GM13976 (cell line): Measurements from ENCODE around the gene PDX1.

ENCODE experiments used
- DNase-seq: peaks from one replicate; pipeline ENCODE4 v3.0.0; 2012; ENCODE audit warnings: low spot score
- in situ Hi-C: fragments of 300-500 bp; cut with MboI; formaldehyde crosslinking; loops from one replicate; pipeline ENCODE4 v1.12.0; 2022; ENCODE audit warnings: low sequenced_read_pairs, mixed read lengths, inconsistent platforms; ENCODE audit not compliant: unreplicated experiment
- TF ChIP-seq, protein P1 (sequence below): IDR thresholded peaks from 2 replicates; pipeline ENCODE4 v1.5.1; 2012; ENCODE audit warnings: borderline replicate concordance, mild to moderate bottlenecking; ENCODE audit not compliant: insufficient read depth; ENCODE audit errors: extremely low read depth, missing control alignments, control extremely low read depth

The PDX1 gene

DNA sequence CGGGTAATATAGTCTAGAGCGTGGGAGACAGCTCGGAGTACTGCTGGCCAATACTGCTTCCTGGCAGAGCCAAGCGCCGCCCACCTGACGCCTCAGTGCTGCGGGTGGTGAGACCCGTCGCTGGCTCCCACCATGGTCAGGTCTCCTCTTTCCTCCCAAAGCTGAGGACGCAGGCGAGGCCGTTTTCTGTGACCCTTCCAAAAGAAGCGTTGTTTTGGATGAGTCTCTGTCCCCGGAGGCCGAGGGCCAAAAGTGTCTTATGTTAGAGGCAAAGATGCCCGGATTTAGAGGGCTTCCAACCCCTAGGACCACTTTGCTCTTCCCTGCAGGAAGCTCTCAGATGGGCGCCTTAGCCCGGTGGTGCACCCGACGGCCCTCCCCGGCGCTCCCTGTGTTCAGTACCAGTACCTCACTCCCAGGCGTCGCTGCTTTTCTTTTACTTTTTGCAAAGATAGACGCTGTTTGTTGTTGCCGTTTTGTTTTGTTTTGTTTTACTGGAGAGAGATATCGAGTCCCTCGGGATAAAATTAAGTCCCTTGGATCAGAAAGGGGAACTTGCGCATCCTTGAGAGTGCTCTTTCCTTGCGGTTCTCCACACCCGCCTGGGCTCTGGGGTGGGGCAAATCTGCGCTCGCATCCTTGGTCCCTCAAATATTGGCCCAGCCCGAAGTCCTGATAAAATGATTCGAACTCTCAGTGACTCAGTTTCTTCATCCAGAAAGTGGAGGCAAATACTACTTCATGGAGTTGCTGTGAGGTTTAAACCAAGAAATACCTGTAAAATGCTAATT lies 7.0 kb downstream of the PDX1 start:
- TF ChIP-seq, protein P1, sequence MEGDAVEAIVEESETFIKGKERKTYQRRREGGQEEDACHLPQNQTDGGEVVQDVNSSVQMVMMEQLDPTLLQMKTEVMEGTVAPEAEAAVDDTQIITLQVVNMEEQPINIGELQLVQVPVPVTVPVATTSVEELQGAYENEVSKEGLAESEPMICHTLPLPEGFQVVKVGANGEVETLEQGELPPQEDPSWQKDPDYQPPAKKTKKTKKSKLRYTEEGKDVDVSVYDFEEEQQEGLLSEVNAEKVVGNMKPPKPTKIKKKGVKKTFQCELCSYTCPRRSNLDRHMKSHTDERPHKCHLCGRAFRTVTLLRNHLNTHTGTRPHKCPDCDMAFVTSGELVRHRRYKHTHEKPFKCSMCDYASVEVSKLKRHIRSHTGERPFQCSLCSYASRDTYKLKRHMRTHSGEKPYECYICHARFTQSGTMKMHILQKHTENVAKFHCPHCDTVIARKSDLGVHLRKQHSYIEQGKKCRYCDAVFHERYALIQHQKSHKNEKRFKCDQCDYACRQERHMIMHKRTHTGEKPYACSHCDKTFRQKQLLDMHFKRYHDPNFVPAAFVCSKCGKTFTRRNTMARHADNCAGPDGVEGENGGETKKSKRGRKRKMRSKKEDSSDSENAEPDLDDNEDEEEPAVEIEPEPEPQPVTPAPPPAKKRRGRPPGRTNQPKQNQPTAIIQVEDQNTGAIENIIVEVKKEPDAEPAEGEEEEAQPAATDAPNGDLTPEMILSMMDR: no peak
- DNase-seq: peak; percentile 24
- in situ Hi-C loops: no loop called here

DNA sequence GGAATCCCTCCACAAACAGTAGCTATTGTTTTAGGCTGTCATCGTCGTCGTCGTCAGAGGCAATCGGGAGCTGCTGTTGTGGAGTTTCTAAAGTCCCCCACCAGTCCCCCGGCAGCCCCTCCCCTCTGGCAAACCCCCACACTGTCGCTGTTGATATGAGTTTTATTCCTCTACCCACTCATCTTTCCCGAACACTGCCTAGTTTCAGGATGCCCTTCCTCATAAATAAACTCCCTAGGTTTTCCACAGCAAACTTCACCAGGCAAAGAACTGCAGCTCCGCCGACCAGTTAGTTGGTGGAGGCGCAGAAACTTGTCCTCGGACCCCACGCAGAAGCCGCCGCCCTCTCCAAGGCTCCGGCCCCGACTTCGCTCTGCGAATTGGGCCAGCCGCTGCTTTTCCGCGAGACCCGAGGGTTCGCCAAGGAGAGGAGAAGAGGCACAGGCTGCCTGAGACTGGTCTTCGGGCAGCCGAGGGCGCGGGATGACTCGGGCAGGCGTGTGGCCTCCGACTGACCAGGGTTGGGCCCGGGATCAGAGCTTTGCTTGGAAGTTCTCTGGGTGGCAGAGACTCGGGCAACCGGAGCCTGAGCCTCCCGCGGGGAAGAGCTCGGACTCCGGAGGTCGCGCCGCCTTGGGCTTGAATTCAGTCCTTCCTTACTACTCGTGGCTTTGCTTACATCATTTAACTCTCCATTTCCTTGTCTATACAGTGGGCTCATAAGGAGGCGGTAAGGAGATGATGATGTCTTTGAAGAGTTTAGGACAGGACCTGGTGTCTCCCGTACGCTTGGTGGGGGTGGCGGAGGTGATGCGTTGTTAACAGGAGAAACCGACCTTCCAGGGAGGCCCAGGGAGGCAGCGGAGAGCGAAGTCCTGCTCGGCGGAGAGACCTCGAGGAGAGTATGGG lies 7.9 kb downstream of the PDX1 start:
- in situ Hi-C loops: no loop called here
- TF ChIP-seq, protein P1: no peak
- peak; percentile 38 for DNase-seq

DNA sequence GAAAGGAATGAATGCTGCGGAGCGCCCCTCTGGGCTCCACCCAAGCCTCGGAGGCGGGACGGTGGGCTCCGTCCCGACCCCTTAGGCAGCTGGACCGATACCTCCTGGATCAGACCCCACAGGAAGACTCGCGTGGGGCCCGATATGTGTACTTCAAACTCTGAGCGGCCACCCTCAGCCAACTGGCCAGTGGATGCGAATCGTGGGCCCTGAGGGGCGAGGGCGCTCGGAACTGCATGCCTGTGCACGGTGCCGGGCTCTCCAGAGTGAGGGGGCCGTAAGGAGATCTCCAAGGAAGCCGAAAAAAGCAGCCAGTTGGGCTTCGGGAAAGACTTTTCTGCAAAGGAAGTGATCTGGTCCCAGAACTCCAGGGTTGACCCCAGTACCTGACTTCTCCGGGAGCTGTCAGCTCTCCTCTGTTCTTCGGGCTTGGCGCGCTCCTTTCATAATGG lies 8.6 kb downstream of the PDX1 start:
- TF ChIP-seq, protein P1: no peak
- in situ Hi-C loops: no loop called here
- DNase-seq: peak; percentile 32

DNA sequence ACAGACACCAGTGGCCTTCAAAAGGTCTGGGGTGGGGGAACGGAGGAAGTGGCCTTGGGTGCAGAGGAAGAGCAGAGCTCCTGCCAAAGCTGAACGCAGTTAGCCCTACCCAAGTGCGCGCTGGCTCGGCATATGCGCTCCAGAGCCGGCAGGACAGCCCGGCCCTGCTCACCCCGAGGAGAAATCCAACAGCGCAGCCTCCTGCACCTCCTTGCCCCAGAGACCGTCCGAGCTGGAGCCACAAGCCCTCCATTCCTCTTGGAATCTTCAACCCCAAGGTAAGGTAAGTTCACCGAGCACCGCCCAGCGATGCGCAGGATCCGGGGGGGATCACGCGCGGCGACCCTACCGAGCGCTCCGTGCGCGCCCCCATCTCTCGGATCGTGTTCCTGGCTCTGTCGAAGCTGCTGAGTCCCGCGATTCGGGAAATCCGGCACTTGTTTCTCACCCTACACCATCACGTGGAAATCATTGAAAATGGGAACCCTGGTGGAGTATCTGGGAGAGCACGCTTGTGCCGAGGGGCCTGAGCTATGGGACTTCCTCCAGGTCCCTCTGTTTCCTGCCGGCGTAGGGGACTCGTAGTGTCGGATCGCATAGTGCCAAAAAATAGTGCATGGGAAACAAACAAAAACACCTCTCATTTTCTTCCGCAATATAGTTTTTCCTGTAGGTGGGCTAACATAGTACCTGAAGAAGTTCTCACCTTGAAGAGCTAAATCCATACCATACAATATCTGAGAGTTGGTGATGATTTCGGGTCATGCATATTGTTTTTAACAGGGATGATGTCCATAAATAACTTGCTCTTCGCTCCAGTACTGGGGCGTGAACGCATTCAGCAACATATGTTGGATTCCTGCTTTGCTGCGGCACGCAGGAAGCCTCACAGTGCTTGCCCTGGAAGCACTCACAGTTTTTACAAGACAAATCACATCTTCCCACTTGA lies 9.3 kb downstream of the PDX1 start:
- TF ChIP-seq, protein P1: no peak
- no peak for DNase-seq
- in situ Hi-C loops: no loop called here

DNA sequence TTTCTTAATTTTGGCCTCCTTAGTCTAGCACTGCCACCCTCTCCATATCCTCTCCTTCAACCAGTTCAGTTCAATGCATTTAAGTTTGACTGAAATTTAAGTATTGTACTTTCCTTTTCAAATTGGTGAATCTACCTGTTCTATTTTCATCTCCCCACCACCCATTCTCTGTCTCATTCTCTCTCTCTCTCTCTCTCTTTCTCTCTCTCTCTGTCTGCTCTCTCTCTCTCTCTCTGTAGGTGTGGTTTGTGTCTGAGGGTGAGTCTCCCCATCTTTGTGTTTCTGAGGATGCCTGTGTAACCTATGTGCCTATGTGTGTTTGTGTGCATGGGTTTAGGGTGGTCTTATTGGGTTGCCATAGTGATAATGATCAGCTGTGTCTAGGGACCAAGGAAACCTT lies 10.1 kb downstream of the PDX1 start:
- in situ Hi-C loops: no loop called here
- TF ChIP-seq, protein P1: no peak
- no peak for DNase-seq

DNA sequence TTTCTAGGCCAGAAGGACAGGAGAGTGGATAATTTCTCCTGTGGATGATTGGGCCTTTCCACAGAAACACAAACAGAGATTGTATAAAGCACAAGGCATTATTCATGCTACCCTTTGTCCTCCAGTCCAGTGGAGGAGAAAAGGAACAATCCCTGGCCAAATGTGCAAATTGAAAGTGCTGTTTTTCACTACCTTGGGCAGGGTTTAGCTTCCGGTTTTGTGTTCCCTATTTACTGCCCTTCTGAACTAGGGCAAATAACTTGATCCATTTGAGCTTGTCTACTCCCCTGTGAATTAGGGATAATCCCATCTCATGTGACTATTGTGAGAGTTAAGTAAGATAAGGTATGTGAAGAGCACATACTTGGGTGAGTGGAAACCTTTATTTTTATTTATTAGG lies 13.3 kb downstream of the PDX1 start:
- TF ChIP-seq, protein P1: no peak
- in situ Hi-C loops: no loop called here
- DNase-seq: no peak
